PFSK-1 (cell line): Measurements from ENCODE around the gene KCNK10.

ENCODE experiments used
- POLR2AphosphoS5 ChIP-seq: IDR thresholded peaks from 2 replicates; pipeline ENCODE4 v1.6.1; 2012; ENCODE audit warnings: low read depth, mild to moderate bottlenecking, control low read depth, low read length, moderate library complexity
- SIN3A ChIP-seq: IDR thresholded peaks from 2 replicates; pipeline ENCODE4 v1.6.1; 2012; ENCODE audit warnings: mild to moderate bottlenecking, low read length, moderate library complexity, borderline replicate concordance; ENCODE audit not compliant: insufficient read depth
- TAF1 ChIP-seq: IDR thresholded peaks from 2 replicates; pipeline ENCODE4 v1.6.1; 2012; ENCODE audit warnings: low read length, control low read depth, borderline replicate concordance; ENCODE audit not compliant: insufficient read depth
- TF ChIP-seq, protein P1 (sequence below), 2 experiments: IDR thresholded peaks; 2 replicates each; pipeline versions ENCODE4 v1.6.1 to v1.8.0; 2011 to 2012; ENCODE audit warnings: low read depth in 2 of 2, low read length in 2 of 2, control low read depth in 1 of 2, inconsistent platforms in 1 of 2, mild to moderate bottlenecking in 1 of 2, moderate library complexity in 1 of 2; ENCODE audit not compliant: insufficient read depth in 1 of 2

DNA sequence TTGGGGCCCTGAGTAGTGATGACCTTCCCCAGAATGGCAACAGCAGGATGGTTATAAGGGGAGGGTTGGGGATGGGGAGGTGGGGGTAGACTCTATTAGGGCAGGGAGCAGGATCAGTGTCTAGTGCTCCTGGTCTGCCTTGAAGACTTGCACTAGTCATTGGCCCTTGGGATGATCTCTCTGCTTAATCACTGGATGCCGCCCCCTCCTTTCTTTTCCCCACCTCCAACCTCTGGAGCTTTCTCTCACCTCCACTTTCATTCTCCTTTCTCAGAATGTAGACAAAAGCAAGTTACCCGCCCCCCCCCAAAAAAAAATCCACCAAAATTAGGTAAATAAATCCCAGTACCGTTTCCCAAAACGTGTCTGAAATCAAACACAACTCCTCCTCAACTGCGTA, 2.8 kb upstream of the KCNK10 start:
- TF ChIP-seq, protein P1, sequence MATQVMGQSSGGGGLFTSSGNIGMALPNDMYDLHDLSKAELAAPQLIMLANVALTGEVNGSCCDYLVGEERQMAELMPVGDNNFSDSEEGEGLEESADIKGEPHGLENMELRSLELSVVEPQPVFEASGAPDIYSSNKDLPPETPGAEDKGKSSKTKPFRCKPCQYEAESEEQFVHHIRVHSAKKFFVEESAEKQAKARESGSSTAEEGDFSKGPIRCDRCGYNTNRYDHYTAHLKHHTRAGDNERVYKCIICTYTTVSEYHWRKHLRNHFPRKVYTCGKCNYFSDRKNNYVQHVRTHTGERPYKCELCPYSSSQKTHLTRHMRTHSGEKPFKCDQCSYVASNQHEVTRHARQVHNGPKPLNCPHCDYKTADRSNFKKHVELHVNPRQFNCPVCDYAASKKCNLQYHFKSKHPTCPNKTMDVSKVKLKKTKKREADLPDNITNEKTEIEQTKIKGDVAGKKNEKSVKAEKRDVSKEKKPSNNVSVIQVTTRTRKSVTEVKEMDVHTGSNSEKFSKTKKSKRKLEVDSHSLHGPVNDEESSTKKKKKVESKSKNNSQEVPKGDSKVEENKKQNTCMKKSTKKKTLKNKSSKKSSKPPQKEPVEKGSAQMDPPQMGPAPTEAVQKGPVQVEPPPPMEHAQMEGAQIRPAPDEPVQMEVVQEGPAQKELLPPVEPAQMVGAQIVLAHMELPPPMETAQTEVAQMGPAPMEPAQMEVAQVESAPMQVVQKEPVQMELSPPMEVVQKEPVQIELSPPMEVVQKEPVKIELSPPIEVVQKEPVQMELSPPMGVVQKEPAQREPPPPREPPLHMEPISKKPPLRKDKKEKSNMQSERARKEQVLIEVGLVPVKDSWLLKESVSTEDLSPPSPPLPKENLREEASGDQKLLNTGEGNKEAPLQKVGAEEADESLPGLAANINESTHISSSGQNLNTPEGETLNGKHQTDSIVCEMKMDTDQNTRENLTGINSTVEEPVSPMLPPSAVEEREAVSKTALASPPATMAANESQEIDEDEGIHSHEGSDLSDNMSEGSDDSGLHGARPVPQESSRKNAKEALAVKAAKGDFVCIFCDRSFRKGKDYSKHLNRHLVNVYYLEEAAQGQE (IDR thresholded peaks at IDR 0.05; ENCODE audit: insufficient read depth in 1 of 2, low read depth in 2 of 2, low read length in 2 of 2), result no peak
- TF ChIP-seq SIN3A (no peak), POLR2AphosphoS5 (no peak), TAF1 (no peak)
